SK-N-DZ (cell line): ENCODE results near the gene NRG3.
"Not testable (repeated sequence)": the region's sequence is repeated elsewhere in the genome, so short reads cannot be mapped to it uniquely, and the experiment has no call there.

Source experiments
- DNase-seq: peaks from one replicate; pipeline ENCODE4 v3.0.0-alpha.2; 2015; ENCODE audit warnings: low spot score

The NRG3 gene

GRCh38 chr10:82889728-82890127, 1014.7 kb downstream of the NRG3 start:
- no peak for DNase-seq

- no peak for DNase-seq
Observed at GRCh38 chr10:82890573-82890972, 1015.6 kb downstream of the NRG3 start.

GRCh38 chr10:82908096-82908495, 1033.1 kb downstream of the NRG3 start:
- DNase-seq = no peak

GRCh38 chr10:82908751-82909150, 1033.8 kb downstream of the NRG3 start:
- no peak for DNase-seq

GRCh38 chr10:82910301-82910700, 1035.3 kb downstream of the NRG3 start:
- no peak for DNase-seq

- no peak for DNase-seq
Observed at GRCh38 chr10:82914655-82915136, 1039.7 kb downstream of the NRG3 start.

GRCh38 chr10:82916941-82917340, 1041.9 kb downstream of the NRG3 start:
- DNase-seq = no peak

GRCh38 chr10:82918022-82918421, 1043.0 kb downstream of the NRG3 start:
- no peak for DNase-seq

- DNase-seq = no peak
Observed at GRCh38 chr10:82922046-82922445, 1047.1 kb downstream of the NRG3 start.

- DNase-seq = no peak
Observed at GRCh38 chr10:82922755-82923154, 1047.8 kb downstream of the NRG3 start.

- DNase-seq = no peak
Observed at GRCh38 chr10:82924711-82925110, 1049.7 kb downstream of the NRG3 start.

- DNase-seq = no peak
Observed at GRCh38 chr10:82925547-82925946, 1050.6 kb downstream of the NRG3 start.

GRCh38 chr10:82932451-82932850, 1057.5 kb downstream of the NRG3 start:
- DNase-seq = no peak

- peak; percentile 14 for DNase-seq
Observed at GRCh38 chr10:82934429-82934828, 1059.4 kb downstream of the NRG3 start.

GRCh38 chr10:82934947-82935346, 1060.0 kb downstream of the NRG3 start:
- no peak for DNase-seq

GRCh38 chr10:82938331-82938730, 1063.3 kb downstream of the NRG3 start:
- no peak for DNase-seq

- DNase-seq = no peak
Observed at GRCh38 chr10:82942286-82943099, 1067.5 kb downstream of the NRG3 start.

- no peak for DNase-seq
Observed at GRCh38 chr10:82943142-82943541, 1068.1 kb downstream of the NRG3 start.

GRCh38 chr10:82949816-82950575, 1075.0 kb downstream of the NRG3 start:
- no peak for DNase-seq

GRCh38 chr10:82953331-82953730, 1078.3 kb downstream of the NRG3 start:
- DNase-seq = no peak

- DNase-seq = no peak
Observed at GRCh38 chr10:82953909-82954308, 1078.9 kb downstream of the NRG3 start.

GRCh38 chr10:82960421-82961060, 1085.5 kb downstream of the NRG3 start:
- not testable (repeated sequence) for DNase-seq
